Mucosa of rectum (tissue), 2 donors: Measurements from ENCODE around the gene TSPAN18.

Experiments
- H3K27ac ChIP-seq, 2 donors: one replicate each; pipeline ENCODE4 v1.7.0; 2013; ENCODE audit warnings: inconsistent platforms in 2 of 2, low read depth in 2 of 2, low read length in 2 of 2
- H3K27me3 ChIP-seq, 2 donors: one replicate each; pipeline ENCODE4 v1.7.0; 2013; ENCODE audit warnings: low read length in 2 of 2; ENCODE audit not compliant: control insufficient read depth in 2 of 2, insufficient read depth in 2 of 2
- H3K36me3 ChIP-seq, 2 donors: one replicate each; pipeline ENCODE4 v1.7.0; 2013; ENCODE audit warnings: low read length in 2 of 2; ENCODE audit not compliant: control insufficient read depth in 2 of 2, insufficient read depth in 2 of 2
- H3K4me1 ChIP-seq, 2 donors: one replicate each; pipeline ENCODE4 v1.7.0; 2013; ENCODE audit warnings: low read length in 2 of 2, mild to moderate bottlenecking in 1 of 2; ENCODE audit not compliant: control insufficient read depth in 2 of 2, insufficient read depth in 2 of 2
- H3K4me3 ChIP-seq, 2 donors: one replicate each; pipeline ENCODE4 v1.7.0; 2013; ENCODE audit warnings: low read length in 2 of 2
- H3K9ac ChIP-seq, 2 donors: one replicate each; pipeline ENCODE4 v1.7.0; 2013; ENCODE audit warnings: low read length in 2 of 2, low read depth in 1 of 2, mild to moderate bottlenecking in 1 of 2
- H3K9me3 ChIP-seq, 2 donors: one replicate each; pipeline ENCODE4 v1.7.0; 2013; ENCODE audit warnings: low read length in 2 of 2; ENCODE audit not compliant: control insufficient read depth in 2 of 2
- donor health status: healthy.
- donor health status: Normal muscosa, but diverticular disease.

TSPAN18 gene

DNA sequence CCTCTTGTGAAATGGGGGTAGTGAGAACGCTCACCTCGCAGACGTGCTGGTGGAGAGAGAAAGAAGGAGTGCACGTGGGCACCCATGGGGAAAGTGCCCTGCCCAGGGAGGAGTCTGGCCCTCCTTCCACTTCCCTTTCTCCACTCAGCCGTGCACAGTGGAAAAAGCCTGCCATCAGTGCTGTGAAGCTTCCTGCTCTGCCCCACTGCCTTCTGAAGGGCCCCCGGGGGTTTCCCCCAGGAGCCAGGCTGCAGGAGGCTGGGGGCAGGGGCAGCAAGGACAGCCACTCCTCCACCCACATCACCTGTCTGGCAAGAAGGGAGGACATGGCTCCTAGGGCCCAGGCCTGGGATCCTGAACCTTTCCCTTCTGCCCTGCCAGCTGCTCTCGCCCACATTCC lies 216.4 kb downstream of the TSPAN18 start:
- Histone ChIP-seq H3K9me3 (no peaks in the 10 kb centered on the region), H3K36me3 (peaks cover 7% of the 10 kb centered on the region in 2 donors), H3K4me1 (peaks cover 13 to 32% of the 10 kb centered on the region in 2 donors), H3K27ac (peak overlapping the region in 1 of 2 donors; percentile 4), H3K4me3 (no peak overlapping the region), H3K9ac (no peak overlapping the region), H3K27me3 (no peaks in the 10 kb centered on the region)

DNA sequence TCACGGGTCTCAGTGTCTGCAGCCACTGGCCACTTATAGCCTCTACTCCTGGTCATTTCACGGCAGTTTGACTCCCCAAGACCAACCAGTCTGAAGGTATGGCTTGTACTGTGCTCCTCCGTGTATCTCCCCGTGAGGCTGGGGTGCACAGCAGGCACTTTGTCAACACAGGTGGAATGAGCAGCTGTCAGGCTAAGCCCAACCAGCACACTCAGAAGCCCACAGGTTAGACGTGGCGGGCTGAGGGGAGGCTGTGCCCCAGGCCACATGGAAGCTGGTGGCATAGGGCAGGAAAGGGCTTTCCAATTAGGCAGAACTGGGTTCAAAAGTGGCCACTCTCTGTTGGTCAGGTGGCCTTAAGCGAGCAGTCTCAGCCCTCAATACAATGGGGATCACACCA lies 216.9 kb downstream of the TSPAN18 start:
- H3K36me3 ChIP-seq = peaks cover 7% of the 10 kb centered on the region in 2 donors
- H3K4me3 ChIP-seq = no peak overlapping the region
- H3K9me3 ChIP-seq = no peaks in the 10 kb centered on the region
- no peaks in the 10 kb centered on the region for H3K27me3 ChIP-seq
- no peak overlapping the region for H3K27ac ChIP-seq
- H3K9ac ChIP-seq = no peak overlapping the region
- peaks cover 13 to 32% of the 10 kb centered on the region in 2 donors for H3K4me1 ChIP-seq

DNA sequence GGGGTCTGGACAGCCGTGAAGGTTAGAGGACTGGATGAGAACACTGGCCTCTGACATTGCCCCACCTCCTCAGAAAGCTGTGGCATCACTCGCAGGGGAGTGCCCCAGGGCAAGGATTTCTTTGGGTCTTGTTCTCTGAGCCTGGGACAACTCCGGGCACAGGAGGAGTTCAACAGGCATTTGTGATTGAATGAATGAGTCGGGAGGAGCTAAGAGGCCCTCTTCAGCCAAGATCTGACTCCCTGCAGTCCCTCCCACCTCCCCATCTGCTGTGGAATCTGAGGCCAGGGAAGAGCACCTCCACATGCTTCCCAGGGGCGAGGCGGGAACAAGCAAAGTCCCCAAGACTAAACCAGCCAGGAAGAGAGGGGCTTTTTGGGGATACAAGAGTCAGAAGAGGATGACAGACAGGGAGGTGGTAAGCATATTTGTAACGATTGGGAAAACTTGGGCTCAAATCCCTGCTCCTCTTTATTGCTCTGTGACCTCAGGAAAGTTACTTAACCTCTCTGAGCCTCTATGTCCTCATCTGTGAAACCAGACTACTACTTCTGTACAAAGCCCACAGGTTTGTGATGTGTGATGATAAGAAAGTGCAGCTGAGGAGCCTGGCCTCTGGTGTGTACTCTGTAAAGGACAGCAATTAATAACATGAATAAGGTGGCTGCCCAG lies 217.6 kb downstream of the TSPAN18 start:
- Histone ChIP-seq H3K4me1 (peaks cover 13 to 32% of the 10 kb centered on the region in 2 donors), H3K4me3 (no peak overlapping the region), H3K9ac (no peak overlapping the region), H3K27ac (no peak overlapping the region), H3K9me3 (no peaks in the 10 kb centered on the region), H3K27me3 (no peaks in the 10 kb centered on the region), H3K36me3 (peaks cover 5 to 7% of the 10 kb centered on the region in 2 donors)

DNA sequence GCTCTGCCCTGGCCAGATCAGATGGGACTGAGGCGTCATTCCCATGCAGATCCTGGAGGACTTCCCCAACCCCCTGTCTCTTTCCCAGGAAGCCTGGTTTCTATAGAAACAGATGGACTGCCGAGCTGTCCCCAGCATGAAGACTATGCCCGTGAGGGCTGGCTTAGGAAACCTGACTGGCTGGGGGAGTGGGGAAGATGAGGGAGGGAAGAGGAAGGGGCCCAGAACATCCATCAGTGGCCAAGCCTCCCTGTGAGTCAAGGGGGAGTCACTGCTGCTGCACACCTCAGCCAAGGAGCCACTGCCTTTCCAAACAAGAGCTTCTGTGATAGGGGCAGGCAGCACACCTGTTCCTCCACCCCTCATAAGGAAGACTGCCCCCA lies 218.1 kb downstream of the TSPAN18 start:
- H3K4me3 ChIP-seq = no peak overlapping the region
- no peak overlapping the region for H3K27ac ChIP-seq
- H3K9me3 ChIP-seq = no peaks in the 10 kb centered on the region
- no peaks in the 10 kb centered on the region for H3K27me3 ChIP-seq
- H3K36me3 ChIP-seq = peaks cover 4 to 7% of the 10 kb centered on the region in 2 donors
- H3K9ac ChIP-seq = no peak overlapping the region
- H3K4me1 ChIP-seq = peaks cover 13 to 32% of the 10 kb centered on the region in 2 donors

DNA sequence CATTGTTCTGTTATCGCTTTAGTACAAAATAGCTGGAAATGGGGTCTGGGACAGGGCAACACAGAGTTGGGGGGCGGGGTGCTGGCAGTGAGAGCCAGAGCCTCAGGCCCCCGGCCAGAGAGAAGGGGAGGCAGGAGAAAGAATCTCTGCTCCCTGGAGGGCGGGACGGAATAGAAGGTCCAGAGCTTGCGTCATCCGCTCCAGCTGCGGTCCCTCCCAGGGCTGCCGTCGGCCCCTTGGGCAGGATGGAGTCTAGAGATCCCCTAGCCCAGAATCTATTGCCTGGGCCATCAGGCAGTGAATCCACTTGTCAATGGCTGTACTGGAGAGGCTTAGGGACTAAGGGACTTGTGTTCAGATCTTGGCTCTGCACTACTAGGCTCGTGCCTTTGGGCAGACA lies 218.9 kb downstream of the TSPAN18 start:
- Histone ChIP-seq H3K4me3 (no peak overlapping the region), H3K27ac (no peak overlapping the region), H3K4me1 (peaks cover 13 to 32% of the 10 kb centered on the region in 2 donors), H3K9me3 (no peaks in the 10 kb centered on the region), H3K36me3 (peaks cover 4 to 7% of the 10 kb centered on the region in 2 donors), H3K9ac (no peak overlapping the region), H3K27me3 (no peaks in the 10 kb centered on the region)

DNA sequence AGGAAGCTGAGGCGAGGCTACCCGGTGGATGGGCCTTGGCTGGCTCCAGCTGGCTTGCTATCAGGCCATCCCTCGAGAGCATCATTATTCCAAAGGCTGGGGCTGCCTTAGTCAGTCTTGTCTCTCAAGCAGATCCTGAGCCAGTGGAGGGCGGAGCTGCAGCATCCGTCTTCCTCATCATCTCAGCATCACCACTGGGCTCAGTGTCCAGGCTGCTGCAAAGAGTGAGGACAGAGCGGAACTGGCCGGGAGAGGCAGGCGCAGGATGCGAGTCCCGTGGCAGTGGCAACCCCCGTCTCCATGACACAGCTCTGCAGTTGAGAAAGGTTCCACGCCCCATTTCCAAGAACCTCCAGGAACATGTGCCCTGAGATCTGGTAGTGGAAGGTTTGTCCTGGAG lies 219.5 kb downstream of the TSPAN18 start:
- Histone ChIP-seq H3K4me1 (peaks cover 13 to 36% of the 10 kb centered on the region in 2 donors), H3K4me3 (no peak overlapping the region)

DNA sequence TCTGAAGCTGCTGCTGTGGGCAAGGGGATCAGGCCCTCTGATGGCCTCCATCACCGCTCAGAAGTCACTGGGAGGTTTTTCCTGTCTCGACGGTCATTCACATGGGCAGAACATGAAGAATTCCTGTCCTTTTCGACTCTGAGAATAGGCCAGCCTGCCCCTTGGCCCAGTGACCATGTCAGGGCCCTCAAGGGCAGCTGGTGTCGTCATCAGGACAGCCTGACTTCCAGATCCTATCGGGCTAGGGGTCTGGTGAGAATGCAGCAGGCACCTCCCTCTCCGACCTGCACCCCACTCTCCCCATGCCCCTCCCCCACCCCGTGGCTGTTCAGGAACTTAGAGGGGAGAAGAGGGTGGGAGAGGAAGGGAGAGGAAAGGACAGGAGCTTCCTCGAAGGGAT lies 220.4 kb downstream of the TSPAN18 start:
- Histone ChIP-seq H3K4me3 (no peak overlapping the region), H3K27ac (no peak overlapping the region), H3K4me1 (peaks cover 13 to 39% of the 10 kb centered on the region in 2 donors), H3K9me3 (no peaks in the 10 kb centered on the region), H3K27me3 (no peaks in the 10 kb centered on the region), H3K36me3 (peaks cover 4 to 7% of the 10 kb centered on the region in 2 donors), H3K9ac (no peak overlapping the region)

More for the DNA sequence above, 219.5 kb downstream of the TSPAN18 start:
- no peak overlapping the region for H3K27ac ChIP-seq
- no peak overlapping the region for H3K9ac ChIP-seq
- H3K36me3 ChIP-seq = peaks cover 4 to 7% of the 10 kb centered on the region in 2 donors
- H3K9me3 ChIP-seq = no peaks in the 10 kb centered on the region
- H3K27me3 ChIP-seq = no peaks in the 10 kb centered on the region

DNA sequence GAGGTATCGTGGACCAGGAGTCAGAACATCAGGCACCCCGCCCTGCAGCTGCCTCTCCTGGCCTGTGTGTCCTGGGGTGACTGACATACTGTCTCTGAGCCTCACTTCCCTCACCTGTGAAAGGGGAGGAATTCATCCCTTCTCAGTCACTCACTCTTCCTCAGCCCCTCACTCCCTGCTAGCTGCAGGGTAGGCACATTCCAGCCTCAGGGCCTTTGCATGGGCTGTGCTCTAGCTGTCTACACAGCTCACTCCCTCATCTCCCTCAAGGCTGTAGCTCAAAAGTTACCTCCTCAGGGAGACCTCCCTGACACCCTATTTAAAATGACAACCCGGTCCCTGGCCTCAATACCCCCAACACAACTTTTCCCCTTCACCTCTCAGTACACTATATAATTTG lies 221.4 kb downstream of the TSPAN18 start:
- H3K27ac ChIP-seq = no peak overlapping the region
- H3K4me1 ChIP-seq = peaks cover 9 to 41% of the 10 kb centered on the region in 2 donors
- no peak overlapping the region for H3K9ac ChIP-seq
- H3K36me3 ChIP-seq = peaks cover 4 to 7% of the 10 kb centered on the region in 2 donors
- H3K27me3 ChIP-seq = no peaks in the 10 kb centered on the region
- no peaks in the 10 kb centered on the region for H3K9me3 ChIP-seq
- no peak overlapping the region for H3K4me3 ChIP-seq

DNA sequence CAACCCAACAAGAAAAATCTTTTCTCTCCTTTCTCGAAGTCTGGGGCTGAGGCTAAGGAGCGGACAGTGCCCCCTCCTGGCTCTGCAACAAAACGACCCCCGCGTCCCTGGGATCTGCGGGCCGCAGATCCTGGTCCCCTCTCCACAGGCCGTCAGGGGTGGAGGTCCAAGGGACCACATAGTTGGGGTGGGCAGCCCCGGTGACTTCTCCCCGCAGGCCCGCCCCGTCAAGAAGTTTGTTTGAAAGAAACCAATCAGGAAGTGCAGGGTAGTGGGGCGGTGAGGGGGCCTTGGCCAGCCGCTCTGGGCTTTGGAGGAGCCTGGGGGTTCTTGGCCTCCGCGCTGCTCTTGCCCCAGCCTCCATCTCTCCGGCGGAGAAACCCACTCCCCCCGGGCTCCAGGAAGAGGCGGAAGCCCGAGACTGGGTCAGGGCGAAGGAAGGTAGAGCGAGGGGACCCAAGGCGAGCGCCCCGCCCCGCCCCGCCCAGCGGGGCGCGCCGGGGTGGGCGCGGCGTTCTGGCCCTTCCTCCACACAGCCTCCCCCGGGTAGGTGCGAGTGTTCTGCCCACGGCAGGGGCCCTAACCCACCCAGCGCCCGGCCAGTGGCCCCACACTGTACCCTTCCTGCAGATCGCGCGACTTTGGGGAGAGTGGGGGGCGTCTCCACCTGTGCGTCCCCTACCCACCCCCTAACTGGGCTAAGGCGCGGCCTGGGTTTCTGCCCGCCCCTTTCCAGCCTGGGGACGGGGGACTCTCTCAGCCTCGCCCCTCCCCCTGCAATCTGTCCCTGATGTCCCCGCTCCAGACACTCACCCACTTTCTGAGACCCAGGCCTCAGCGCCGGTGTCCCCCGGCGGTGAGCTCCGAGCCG lies 222.6 kb downstream of the TSPAN18 start:
- Histone ChIP-seq H3K9ac (peak overlapping the region; percentile 72 to 86), H3K4me1 (peaks cover 6 to 32% of the 10 kb centered on the region in 2 donors), H3K27ac (peak overlapping the region; percentile 90 to 91), H3K36me3 (peaks cover 4 to 7% of the 10 kb centered on the region in 2 donors), H3K4me3 (peak overlapping the region; percentile 80 to 81), H3K9me3 (no peaks in the 10 kb centered on the region), H3K27me3 (no peaks in the 10 kb centered on the region)

DNA sequence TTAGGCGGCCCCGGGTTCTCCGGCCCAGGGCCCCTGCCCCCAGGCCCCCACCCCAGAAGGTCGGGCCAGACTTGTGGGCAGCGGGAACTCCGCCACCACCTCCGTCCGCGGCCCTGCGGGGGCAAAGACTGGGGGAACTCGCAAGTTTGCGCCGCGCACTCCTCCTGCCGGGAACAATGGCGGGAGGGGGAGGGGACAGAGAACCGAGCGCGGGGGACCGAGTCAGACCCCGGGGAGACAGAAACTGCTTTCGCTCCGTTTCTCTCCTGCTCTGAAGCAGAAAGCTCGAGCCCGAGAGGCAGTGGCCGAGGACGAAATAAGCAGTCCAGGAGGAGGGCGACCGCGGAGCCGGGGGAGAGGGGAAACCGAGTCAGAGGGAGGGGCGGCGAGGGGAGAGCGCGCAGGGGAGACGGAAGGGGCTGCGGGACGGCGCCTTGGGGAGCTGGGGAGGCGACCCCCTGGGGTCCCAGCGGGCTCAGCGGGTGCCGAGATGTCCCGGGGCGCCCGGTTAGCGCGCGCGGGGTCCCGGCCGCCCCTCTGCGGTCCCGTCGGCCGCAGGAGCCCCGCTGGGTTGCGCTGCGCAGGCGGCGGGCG lies 223.4 kb downstream of the TSPAN18 start:
- Histone ChIP-seq H3K9me3 (no peaks in the 10 kb centered on the region), H3K4me1 (peaks cover 13 to 34% of the 10 kb centered on the region in 2 donors), H3K36me3 (peaks cover 4 to 7% of the 10 kb centered on the region in 2 donors), H3K27ac (peak overlapping the region; percentile 90 to 91), H3K4me3 (peak overlapping the region; percentile 80 to 81), H3K9ac (peak overlapping the region; percentile 72 to 86), H3K27me3 (no peaks in the 10 kb centered on the region)
